HG03175 (cell line): ENCODE measurements around the gene NPFFR2.
"Not testable (repeated sequence)": the region's sequence is repeated elsewhere in the genome, so short reads cannot be mapped to it uniquely, and the experiment has no call there.

ENCODE experiments used
- ATAC-seq: cut with Tn5 transposase; IDR thresholded peaks from one replicate; pipeline ENCODE4 v1.9.1; 2021; ENCODE audit warnings: mild to moderate bottlenecking, moderate library complexity; ENCODE audit not compliant: unreplicated experiment

NPFFR2 gene

GRCh38 chr4:72031868-72032608 is at the start of gene NPFFR2:
NPFFR2 (plus strand) TSS chr4:72032000; CDS start chr4:72128592, 96,592 bp downstream.
- ATAC-seq, result no peak

- no peak for ATAC-seq
These were observed 39.1 kb upstream of the NPFFR2 start for GRCh38 chr4:71992571-71993312.

- no peak for ATAC-seq
These were observed 37.2 kb upstream of the NPFFR2 start for GRCh38 chr4:71994559-71994958.

- no peak for ATAC-seq
These were observed 36.5 kb upstream of the NPFFR2 start for GRCh38 chr4:71995297-71995696.

GRCh38 chr4:72006586-72006985 is 25.2 kb upstream of the NPFFR2 start:
- no peak for ATAC-seq

- no peak for ATAC-seq
These were observed 19.9 kb upstream of the NPFFR2 start for GRCh38 chr4:72011906-72012305.

- no peak for ATAC-seq
These were observed 15.8 kb upstream of the NPFFR2 start for GRCh38 chr4:72016011-72016410.

- no peak for ATAC-seq
These were observed 12.1 kb upstream of the NPFFR2 start for GRCh38 chr4:72019688-72020087.

GRCh38 chr4:72022553-72022952 is 9.2 kb upstream of the NPFFR2 start:
- ATAC-seq, result no peak

GRCh38 chr4:72055566-72055965 is 23.8 kb downstream of the NPFFR2 start:
- no peak for ATAC-seq

GRCh38 chr4:72063726-72064125 is 31.9 kb downstream of the NPFFR2 start:
- no peak for ATAC-seq

- no peak for ATAC-seq
These were observed 35.3 kb downstream of the NPFFR2 start for GRCh38 chr4:72067051-72067450.

GRCh38 chr4:72073816-72074215 is 42.0 kb downstream of the NPFFR2 start:
- no peak for ATAC-seq

- ATAC-seq, result no peak
These were observed 44.8 kb downstream of the NPFFR2 start for GRCh38 chr4:72076562-72076961.

GRCh38 chr4:72077346-72077745 is 45.5 kb downstream of the NPFFR2 start:
- no peak for ATAC-seq

GRCh38 chr4:72084587-72085011 is 52.8 kb downstream of the NPFFR2 start:
- no peak for ATAC-seq

GRCh38 chr4:72090606-72091005 is 58.8 kb downstream of the NPFFR2 start:
- ATAC-seq, result not testable (repeated sequence)

GRCh38 chr4:72094059-72094797 is 62.4 kb downstream of the NPFFR2 start:
- no peak for ATAC-seq

- ATAC-seq, result no peak
These were observed 75.7 kb downstream of the NPFFR2 start for GRCh38 chr4:72107456-72107855.

GRCh38 chr4:72109364-72109763 is 77.6 kb downstream of the NPFFR2 start:
- no peak for ATAC-seq

- ATAC-seq, result no peak
These were observed 78.2 kb downstream of the NPFFR2 start for GRCh38 chr4:72109959-72110497.
